HG03064 (cell line): Measurements from ENCODE around the gene LLGL1.
A peak's percentile ranks its signal among the peaks of the same experiment; 100 is the strongest.
"Not testable (repeated sequence)": the region's sequence is repeated elsewhere in the genome, so short reads cannot be mapped to it uniquely, and the experiment has no call there.

Experiments
- ATAC-seq: cut with Tn5 transposase; IDR thresholded peaks from one replicate; pipeline ENCODE4 v1.9.1; 2021; ENCODE audit warnings: low read depth; ENCODE audit not compliant: unreplicated experiment

The LLGL1 gene

GRCh38 chr17:18191967-18192366 is 33.5 kb upstream of the LLGL1 start:
- ATAC-seq, result no peak

GRCh38 chr17:18194394-18194793 is 31.0 kb upstream of the LLGL1 start:
- ATAC-seq, result no peak

GRCh38 chr17:18194804-18195203 is 30.6 kb upstream of the LLGL1 start:
- no peak for ATAC-seq

GRCh38 chr17:18195246-18195645 is 30.2 kb upstream of the LLGL1 start:
- no peak for ATAC-seq

GRCh38 chr17:18197535-18198194 is 27.8 kb upstream of the LLGL1 start:
- ATAC-seq, result no peak

- ATAC-seq, result no peak
Observed at GRCh38 chr17:18198530-18198929, 26.9 kb upstream of the LLGL1 start.

GRCh38 chr17:18201108-18201507 is 24.3 kb upstream of the LLGL1 start:
- no peak for ATAC-seq

- ATAC-seq, result no peak
Observed at GRCh38 chr17:18203308-18203707, 22.1 kb upstream of the LLGL1 start.

- no peak for ATAC-seq
Observed at GRCh38 chr17:18205861-18206260, 19.6 kb upstream of the LLGL1 start.

- no peak for ATAC-seq
Observed at GRCh38 chr17:18206962-18207361, 18.5 kb upstream of the LLGL1 start.

GRCh38 chr17:18208092-18208491 is 17.3 kb upstream of the LLGL1 start:
- ATAC-seq, result no peak

- ATAC-seq, result no peak
Observed at GRCh38 chr17:18213666-18214270, 11.7 kb upstream of the LLGL1 start.

GRCh38 chr17:18216906-18217305 is 8.5 kb upstream of the LLGL1 start:
- ATAC-seq, result not testable (repeated sequence)

- ATAC-seq, result no peak
Observed at GRCh38 chr17:18217412-18218015, 7.9 kb upstream of the LLGL1 start.

- no peak for ATAC-seq
Observed at GRCh38 chr17:18218756-18219415, 6.5 kb upstream of the LLGL1 start.

- no peak for ATAC-seq
Observed at GRCh38 chr17:18224053-18224386, 1.4 kb upstream of the LLGL1 start.

- ATAC-seq, result no peak
Observed at GRCh38 chr17:18224387-18225120, 881 bp upstream of the LLGL1 start.

GRCh38 chr17:18225642-18226283 is 328 bp downstream of the LLGL1 start:
- peak; percentile 27 for ATAC-seq

- no peak for ATAC-seq
Observed at GRCh38 chr17:18226284-18226945, 980 bp downstream of the LLGL1 start.

GRCh38 chr17:18227635-18228034 is 2.2 kb downstream of the LLGL1 start:
- no peak for ATAC-seq
